Stomach smooth muscle (tissue), 2 donors: Measurements from ENCODE around the gene MRLN.

ENCODE experiments used
- H3K27ac ChIP-seq: one replicate; pipeline ENCODE4 v1.7.0; 2013; ENCODE audit warnings: mild to moderate bottlenecking, low read length, inconsistent platforms
- H3K27me3 ChIP-seq, 2 donors: one replicate each; pipeline ENCODE4 v1.7.0; 2013; ENCODE audit warnings: low read length in 2 of 2; ENCODE audit not compliant: insufficient read depth in 2 of 2, control insufficient read depth in 1 of 2
- H3K36me3 ChIP-seq, 2 donors: one replicate each; pipeline ENCODE4 v1.7.0; 2013; ENCODE audit warnings: low read length in 2 of 2; ENCODE audit not compliant: control insufficient read depth in 2 of 2, insufficient read depth in 2 of 2
- H3K4me1 ChIP-seq: one replicate; pipeline ENCODE4 v1.7.0; 2013; ENCODE audit warnings: low read length; ENCODE audit not compliant: control insufficient read depth, insufficient read depth
- H3K4me3 ChIP-seq, 2 donors: one replicate each; pipeline ENCODE4 v1.7.0; 2013; ENCODE audit warnings: low read length in 2 of 2
- H3K9ac ChIP-seq, 2 donors: one replicate each; pipeline ENCODE4 v1.7.0; 2013; ENCODE audit warnings: low read length in 2 of 2, mild to moderate bottlenecking in 1 of 2
- H3K9me3 ChIP-seq, 2 donors: one replicate each; pipeline ENCODE4 v1.7.0; 2013; ENCODE audit warnings: low read length in 2 of 2; ENCODE audit not compliant: control insufficient read depth in 2 of 2
- donor health status: healthy.
- donor health status: Pancreatic carcinoma.

Gene MRLN

GRCh38 chr10:59706851-59707797 is 46.1 kb downstream of the MRLN start:
- no peaks in the 10 kb centered on the region for H3K9me3 ChIP-seq
- H3K4me1 ChIP-seq, result peaks cover 9% of the 10 kb centered on the region
- no peaks in the 10 kb centered on the region for H3K36me3 ChIP-seq
- no peak overlapping the region for H3K9ac ChIP-seq
- H3K27ac ChIP-seq, result no peak overlapping the region
- peaks cover 2 to 5% of the 10 kb centered on the region in 2 donors for H3K27me3 ChIP-seq
- H3K4me3 ChIP-seq, result no peak overlapping the region

GRCh38 chr10:59705931-59706330 is 47.3 kb downstream of the MRLN start:
- Histone ChIP-seq H3K4me3 (no peak overlapping the region), H3K4me1 (peaks cover 9% of the 10 kb centered on the region), H3K27me3 (peaks cover 4 to 5% of the 10 kb centered on the region in 2 donors), H3K9ac (no peak overlapping the region), H3K27ac (no peak overlapping the region), H3K9me3 (no peaks in the 10 kb centered on the region), H3K36me3 (no peaks in the 10 kb centered on the region)

GRCh38 chr10:59704630-59705029 is 48.6 kb downstream of the MRLN start:
- no peaks in the 10 kb centered on the region for H3K36me3 ChIP-seq
- H3K9me3 ChIP-seq, result no peaks in the 10 kb centered on the region
- H3K4me1 ChIP-seq, result peaks cover 9% of the 10 kb centered on the region
- no peak overlapping the region for H3K4me3 ChIP-seq
- H3K27ac ChIP-seq, result no peak overlapping the region
- H3K9ac ChIP-seq, result no peak overlapping the region
- H3K27me3 ChIP-seq, result peaks cover 4 to 5% of the 10 kb centered on the region in 2 donors

- Histone ChIP-seq H3K36me3 (no peaks in the 10 kb centered on the region), H3K4me1 (no peaks in the 10 kb centered on the region), H3K27me3 (peaks cover 2% of the 10 kb centered on the region in 2 donors), H3K9me3 (no peaks in the 10 kb centered on the region), H3K27ac (no peak overlapping the region), H3K4me3 (no peak overlapping the region), H3K9ac (no peak overlapping the region)
Observed at GRCh38 chr10:59702347-59702746, 50.9 kb downstream of the MRLN start.

GRCh38 chr10:59700709-59701108 is 52.5 kb downstream of the MRLN start:
- Histone ChIP-seq H3K27ac (no peak overlapping the region), H3K9ac (no peak overlapping the region), H3K4me1 (no peaks in the 10 kb centered on the region), H3K36me3 (no peaks in the 10 kb centered on the region), H3K9me3 (no peaks in the 10 kb centered on the region), H3K27me3 (peaks cover 2% of the 10 kb centered on the region in 2 donors), H3K4me3 (no peak overlapping the region)

GRCh38 chr10:59698326-59698725 is 54.9 kb downstream of the MRLN start:
- H3K36me3 ChIP-seq, result no peaks in the 10 kb centered on the region
- peaks cover 2% of the 10 kb centered on the region in 2 donors for H3K27me3 ChIP-seq
- H3K4me1 ChIP-seq, result no peaks in the 10 kb centered on the region
- no peak overlapping the region for H3K9ac ChIP-seq
- no peaks in the 10 kb centered on the region for H3K9me3 ChIP-seq
- H3K4me3 ChIP-seq, result no peak overlapping the region
- H3K27ac ChIP-seq, result no peak overlapping the region

GRCh38 chr10:59695637-59696036 is 57.6 kb downstream of the MRLN start:
- Histone ChIP-seq H3K9me3 (no peaks in the 10 kb centered on the region), H3K27me3 (peaks cover 0 to 2% of the 10 kb centered on the region in 2 donors), H3K4me3 (no peak overlapping the region), H3K36me3 (no peaks in the 10 kb centered on the region), H3K27ac (no peak overlapping the region), H3K9ac (no peak overlapping the region), H3K4me1 (no peaks in the 10 kb centered on the region)

GRCh38 chr10:59694936-59695335 is 58.3 kb downstream of the MRLN start:
- no peaks in the 10 kb centered on the region for H3K36me3 ChIP-seq
- no peak overlapping the region for H3K27ac ChIP-seq

GRCh38 chr10:59692113-59692512 is 61.1 kb downstream of the MRLN start:
- Histone ChIP-seq H3K9ac (no peak overlapping the region), H3K9me3 (no peaks in the 10 kb centered on the region), H3K27ac (no peak overlapping the region), H3K27me3 (no peaks in the 10 kb centered on the region), H3K4me1 (no peaks in the 10 kb centered on the region), H3K36me3 (no peaks in the 10 kb centered on the region), H3K4me3 (no peak overlapping the region)

More at GRCh38 chr10:59694936-59695335, 58.3 kb downstream of the MRLN start:
- Histone ChIP-seq H3K4me1 (no peaks in the 10 kb centered on the region), H3K9me3 (no peaks in the 10 kb centered on the region), H3K4me3 (no peak overlapping the region), H3K9ac (no peak overlapping the region), H3K27me3 (peaks cover 0 to 2% of the 10 kb centered on the region in 2 donors)

GRCh38 chr10:59688921-59689351 is 64.3 kb downstream of the MRLN start:
- Histone ChIP-seq H3K4me1 (no peaks in the 10 kb centered on the region), H3K27me3 (no peaks in the 10 kb centered on the region), H3K9ac (no peak overlapping the region), H3K4me3 (no peak overlapping the region), H3K9me3 (no peaks in the 10 kb centered on the region), H3K27ac (no peak overlapping the region), H3K36me3 (no peaks in the 10 kb centered on the region)

- Histone ChIP-seq H3K4me1 (no peaks in the 10 kb centered on the region), H3K4me3 (no peak overlapping the region), H3K36me3 (no peaks in the 10 kb centered on the region), H3K27ac (no peak overlapping the region), H3K9ac (no peak overlapping the region), H3K27me3 (no peaks in the 10 kb centered on the region), H3K9me3 (no peaks in the 10 kb centered on the region)
Observed at GRCh38 chr10:59687657-59688056, 65.6 kb downstream of the MRLN start.
